GM12892 (cell line): Measurements from ENCODE around the gene PLA2G15.
A peak's percentile ranks its signal among the peaks of the same experiment; 100 is the strongest.

Experiments
- POLR2A ChIP-seq: IDR thresholded peaks from 2 replicates; pipeline ENCODE4 v1.6.1; 2011; ENCODE audit warnings: low read depth, low read length, control low read depth
- POLR2AphosphoS5 ChIP-seq: IDR thresholded peaks from 2 replicates; pipeline ENCODE4 v1.6.1; 2011; ENCODE audit warnings: low read depth, low read length, control low read depth
- TAF1 ChIP-seq: IDR thresholded peaks from 2 replicates; pipeline ENCODE4 v1.6.1; 2011; ENCODE audit warnings: low read depth, mild to moderate bottlenecking, control low read depth, low read length, borderline replicate concordance

DNA sequence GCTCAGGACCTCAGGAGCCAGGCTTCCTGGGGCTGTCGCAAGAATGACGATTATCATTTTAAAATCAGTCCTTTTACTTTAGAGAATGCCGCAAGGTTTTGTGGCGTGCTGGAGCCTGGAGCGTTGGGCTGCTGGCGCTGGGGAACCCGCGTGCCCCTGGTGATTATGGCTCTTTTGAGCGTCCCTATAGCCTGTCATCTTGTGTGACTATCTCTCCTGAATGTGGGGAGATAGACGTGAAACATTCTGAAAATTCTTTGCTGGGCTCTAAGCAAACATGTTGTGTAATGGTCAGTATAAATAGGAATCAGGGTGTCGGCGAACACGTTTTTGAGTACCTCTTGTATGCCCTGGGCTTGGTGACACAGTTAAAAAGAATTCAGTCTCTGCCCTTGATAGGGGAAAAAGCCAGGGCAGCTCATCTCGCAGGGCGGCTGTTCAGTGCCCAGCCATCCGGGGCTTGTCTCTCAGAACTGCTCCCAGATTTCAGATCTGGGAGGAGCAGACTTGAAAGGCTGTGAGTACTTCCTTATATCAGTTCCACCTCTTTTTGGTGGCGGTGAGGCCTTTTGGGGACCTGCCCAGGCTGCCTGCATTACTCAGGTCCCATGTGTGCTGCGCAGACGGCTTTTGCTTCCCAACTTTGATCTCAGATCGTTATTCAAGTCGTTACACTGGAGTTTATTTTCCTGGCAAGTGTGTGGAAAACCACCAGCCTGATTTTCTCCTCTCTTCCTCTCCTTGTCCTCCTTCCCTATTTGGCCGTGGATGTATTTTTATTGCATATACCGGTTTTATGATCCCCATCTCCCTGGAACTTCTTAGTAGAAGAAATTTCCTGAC, 20.1 kb downstream of the PLA2G15 start:
- TF ChIP-seq TAF1: no peak
- no peak for TF ChIP-seq POLR2AphosphoS5
- TF ChIP-seq POLR2A: 0 out of 2 replicates have a peak, but pooled peaks have one; percentile 19
